K562 (cell line): ENCODE results near the gene P2RY6. TPM values are rescaled to one million over a fixed set of nuclear protein-coding genes. Genes with fewer than 3 reads are reported as not detected.

Experiments
- BRD9 ChIP-seq: fragments of 450-650 bp; IDR thresholded peaks from 2 replicates; pipeline ENCODE4 v1.6.1; 2018; ENCODE audit warnings: low read depth; ENCODE audit not compliant: partially characterized antibody
- HSF4 ChIP-seq: fragments of 250-450 bp; sonication (Bioruptor Pico); IDR thresholded peaks from 2 replicates; pipeline ENCODE4 v2.1.2; 2022; ENCODE audit warnings: mild to moderate bottlenecking, moderate library complexity, borderline replicate concordance
- MAZ ChIP-seq, 2 experiments: fragments of 450-650 bp in 1 of 2; sonication (generic) in 1 of 2; formaldehyde crosslinking; IDR thresholded peaks in 1 of 2; conservative IDR thresholded peaks in 1 of 2; 2 replicates each; pipeline versions ENCODE4 v1.4.0 to v1.5.0; 2020; ENCODE audit warnings: mild to moderate bottlenecking in 1 of 2, missing genetic modification reagents in 1 of 2
- NFIC ChIP-seq: fragments of 450-650 bp; IDR thresholded peaks from 2 replicates; pipeline ENCODE4 v1.6.1; 2017; ENCODE audit warnings: mild to moderate bottlenecking, inconsistent platforms
- YY1 ChIP-seq, 3 experiments: IDR thresholded peaks; 2 replicates each; pipeline ENCODE4 v1.6.1; 2011; ENCODE audit warnings: low read length in 2 of 3, mild to moderate bottlenecking in 2 of 3, moderate library complexity in 2 of 3, borderline replicate concordance in 1 of 3, control low read depth in 1 of 3, low read depth in 1 of 3; ENCODE audit not compliant: insufficient read depth in 3 of 3, insufficient replicate concordance in 2 of 3, control insufficient read depth in 1 of 3, insufficient read length in 1 of 3; ENCODE audit errors: extremely low read depth in 1 of 3
- ZFX ChIP-seq: sonication (generic); formaldehyde crosslinking; IDR thresholded peaks from 2 replicates; pipeline ENCODE4 v1.8.0; 2022; ENCODE audit warnings: mild to moderate bottlenecking, missing genetic modification reagents, moderate library complexity
- polyA plus RNA-seq, 8 experiments: library from polyadenylated mRNA; depleted of rRNA in 4 of 8; stranded (reverse) in 5 of 8; unstranded in 3 of 8; fragments of >200 nt; fragmentation: Nextera tagmentation in 2 of 8; fragmentation: Illumina TruSeq in 1 of 8; extraction: Ambion mirVana in 2 of 8; extraction: Trizol in 1 of 8; gene quantifications; 2 replicates each; pipeline versions ENCODE4 v1.2.1 to v1.2.3, GENCODE V29; 2011 to 2014; ENCODE audit warnings: inconsistent platforms in 1 of 8, missing spikeins in 1 of 8
- total RNA-seq, 7 experiments: library from RNA; depleted of rRNA in 6 of 7; stranded (reverse); fragments of >200 nt in 6 of 7; fragmentation: Illumina TruSeq in 2 of 7; extraction: Trizol in 2 of 7; gene quantifications; 2 replicates each; pipeline versions ENCODE4 v1.2.1 to v1.2.3, GENCODE V29; 2011 to 2021; ENCODE audit warnings: low replicate concordance in 1 of 7
- TF ChIP-seq, protein P1 (sequence below): sonication (generic); formaldehyde crosslinking; IDR thresholded peaks from 2 replicates; pipeline ENCODE4 v1.9.0; 2022; ENCODE audit warnings: mild to moderate bottlenecking, missing genetic modification reagents
- TF ChIP-seq, protein P2 (sequence below): sonication (generic); formaldehyde crosslinking; IDR thresholded peaks from 2 replicates; pipeline ENCODE4 v1.8.1; 2023; ENCODE audit warnings: missing genetic modification reagents, mild to moderate bottlenecking, borderline replicate concordance
- TF ChIP-seq, protein P3 (sequence below), 2 experiments: fragments of 450-650 bp; formaldehyde crosslinking in 1 of 2; IDR thresholded peaks; 2 replicates each; pipeline versions ENCODE4 v1.4.0 to v1.6.1; 2014 to 2020; ENCODE audit warnings: mild to moderate bottlenecking in 2 of 2, borderline replicate concordance in 1 of 2, low read depth in 1 of 2

The P2RY6 gene
- total and polyA plus RNA-seq, 9 of the 15 experiments (the other 6 are each of a cell fraction or from before 2014, with no cell fraction given) = not detected

DNA sequence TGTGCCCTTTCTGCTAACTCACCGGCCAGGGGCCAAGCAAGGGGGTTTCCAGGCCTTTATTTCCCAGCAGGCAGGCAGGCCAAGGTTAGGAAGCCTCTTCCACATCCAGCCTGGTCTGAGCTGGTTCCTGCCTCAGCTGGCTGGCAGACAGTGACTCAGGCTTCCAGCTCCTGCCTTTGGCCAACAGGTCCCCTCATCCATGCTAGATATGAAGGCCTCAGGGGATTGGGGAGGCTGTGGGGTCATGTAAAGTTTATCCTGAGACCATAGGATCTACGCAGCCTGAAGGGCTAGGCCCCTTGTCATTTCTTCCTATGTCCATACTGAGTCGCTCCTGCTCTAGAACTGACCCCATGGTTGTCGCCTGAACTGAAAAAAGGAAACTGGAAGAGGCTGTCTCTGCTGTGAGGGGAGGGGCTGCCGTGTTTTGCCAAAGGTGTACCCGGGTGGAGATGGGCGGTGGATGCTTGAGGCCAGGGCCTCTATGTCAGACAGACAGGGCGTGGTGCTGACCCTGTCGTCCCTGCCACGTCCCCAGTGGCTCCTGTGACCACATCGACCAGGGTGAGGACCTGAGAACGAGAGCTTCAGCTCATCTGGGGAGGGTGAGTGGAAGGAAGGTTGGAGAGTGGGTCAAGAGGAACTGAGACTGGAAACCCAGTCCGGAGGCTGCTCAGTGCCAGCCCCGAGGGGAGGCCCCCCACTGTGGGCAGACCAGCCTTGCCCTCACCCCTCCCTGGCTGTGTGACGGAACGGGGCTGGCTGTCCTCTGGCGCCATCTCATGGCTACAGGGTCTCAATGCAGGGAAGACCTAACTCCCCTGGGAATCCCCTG is 17.0 kb downstream of the P2RY6 start (continued):
- TF ChIP-seq HSF4 (CRISPR knock-in tag) (no peak), ZFX (CRISPR knock-in tag) (peak; percentile 60), YY1 (IDR thresholded peaks at IDR 0.05; ENCODE audit: borderline replicate concordance in 1 of 3, control insufficient read depth in 1 of 3, extremely low read depth in 1 of 3, insufficient read depth in 3 of 3, insufficient read length in 1 of 3, insufficient replicate concordance in 2 of 3, low read depth in 1 of 3, low read length in 2 of 3) (peak in 1 of 3 experiments; percentile 26), NFIC (0 out of 2 replicates have a peak, but pooled peaks have one; percentile 6), MAZ (CRISPR knock-in tag; conservative IDR thresholded peaks at IDR 0.05 in 1 of 2, IDR thresholded peaks at IDR 0.05 in 1 of 2) (peak; percentile 32 to 75; a peak in 2 of 4 replicates), BRD9 (peak; percentile 63)
- TF ChIP-seq, protein P1, sequence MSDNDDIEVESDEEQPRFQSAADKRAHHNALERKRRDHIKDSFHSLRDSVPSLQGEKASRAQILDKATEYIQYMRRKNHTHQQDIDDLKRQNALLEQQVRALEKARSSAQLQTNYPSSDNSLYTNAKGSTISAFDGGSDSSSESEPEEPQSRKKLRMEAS (CRISPR knock-in tag) = peak; percentile 54
- TF ChIP-seq, protein P2, sequence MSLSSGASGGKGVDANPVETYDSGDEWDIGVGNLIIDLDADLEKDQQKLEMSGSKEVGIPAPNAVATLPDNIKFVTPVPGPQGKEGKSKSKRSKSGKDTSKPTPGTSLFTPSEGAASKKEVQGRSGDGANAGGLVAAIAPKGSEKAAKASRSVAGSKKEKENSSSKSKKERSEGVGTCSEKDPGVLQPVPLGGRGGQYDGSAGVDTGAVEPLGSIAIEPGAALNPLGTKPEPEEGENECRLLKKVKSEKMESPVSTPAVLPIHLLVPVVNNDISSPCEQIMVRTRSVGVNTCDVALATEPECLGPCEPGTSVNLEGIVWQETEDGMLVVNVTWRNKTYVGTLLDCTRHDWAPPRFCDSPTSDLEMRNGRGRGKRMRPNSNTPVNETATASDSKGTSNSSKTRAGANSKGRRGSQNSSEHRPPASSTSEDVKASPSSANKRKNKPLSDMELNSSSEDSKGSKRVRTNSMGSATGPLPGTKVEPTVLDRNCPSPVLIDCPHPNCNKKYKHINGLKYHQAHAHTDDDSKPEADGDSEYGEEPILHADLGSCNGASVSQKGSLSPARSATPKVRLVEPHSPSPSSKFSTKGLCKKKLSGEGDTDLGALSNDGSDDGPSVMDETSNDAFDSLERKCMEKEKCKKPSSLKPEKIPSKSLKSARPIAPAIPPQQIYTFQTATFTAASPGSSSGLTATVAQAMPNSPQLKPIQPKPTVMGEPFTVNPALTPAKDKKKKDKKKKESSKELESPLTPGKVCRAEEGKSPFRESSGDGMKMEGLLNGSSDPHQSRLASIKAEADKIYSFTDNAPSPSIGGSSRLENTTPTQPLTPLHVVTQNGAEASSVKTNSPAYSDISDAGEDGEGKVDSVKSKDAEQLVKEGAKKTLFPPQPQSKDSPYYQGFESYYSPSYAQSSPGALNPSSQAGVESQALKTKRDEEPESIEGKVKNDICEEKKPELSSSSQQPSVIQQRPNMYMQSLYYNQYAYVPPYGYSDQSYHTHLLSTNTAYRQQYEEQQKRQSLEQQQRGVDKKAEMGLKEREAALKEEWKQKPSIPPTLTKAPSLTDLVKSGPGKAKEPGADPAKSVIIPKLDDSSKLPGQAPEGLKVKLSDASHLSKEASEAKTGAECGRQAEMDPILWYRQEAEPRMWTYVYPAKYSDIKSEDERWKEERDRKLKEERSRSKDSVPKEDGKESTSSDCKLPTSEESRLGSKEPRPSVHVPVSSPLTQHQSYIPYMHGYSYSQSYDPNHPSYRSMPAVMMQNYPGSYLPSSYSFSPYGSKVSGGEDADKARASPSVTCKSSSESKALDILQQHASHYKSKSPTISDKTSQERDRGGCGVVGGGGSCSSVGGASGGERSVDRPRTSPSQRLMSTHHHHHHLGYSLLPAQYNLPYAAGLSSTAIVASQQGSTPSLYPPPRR (CRISPR knock-in tag) = no peak
- TF ChIP-seq, protein P3, sequence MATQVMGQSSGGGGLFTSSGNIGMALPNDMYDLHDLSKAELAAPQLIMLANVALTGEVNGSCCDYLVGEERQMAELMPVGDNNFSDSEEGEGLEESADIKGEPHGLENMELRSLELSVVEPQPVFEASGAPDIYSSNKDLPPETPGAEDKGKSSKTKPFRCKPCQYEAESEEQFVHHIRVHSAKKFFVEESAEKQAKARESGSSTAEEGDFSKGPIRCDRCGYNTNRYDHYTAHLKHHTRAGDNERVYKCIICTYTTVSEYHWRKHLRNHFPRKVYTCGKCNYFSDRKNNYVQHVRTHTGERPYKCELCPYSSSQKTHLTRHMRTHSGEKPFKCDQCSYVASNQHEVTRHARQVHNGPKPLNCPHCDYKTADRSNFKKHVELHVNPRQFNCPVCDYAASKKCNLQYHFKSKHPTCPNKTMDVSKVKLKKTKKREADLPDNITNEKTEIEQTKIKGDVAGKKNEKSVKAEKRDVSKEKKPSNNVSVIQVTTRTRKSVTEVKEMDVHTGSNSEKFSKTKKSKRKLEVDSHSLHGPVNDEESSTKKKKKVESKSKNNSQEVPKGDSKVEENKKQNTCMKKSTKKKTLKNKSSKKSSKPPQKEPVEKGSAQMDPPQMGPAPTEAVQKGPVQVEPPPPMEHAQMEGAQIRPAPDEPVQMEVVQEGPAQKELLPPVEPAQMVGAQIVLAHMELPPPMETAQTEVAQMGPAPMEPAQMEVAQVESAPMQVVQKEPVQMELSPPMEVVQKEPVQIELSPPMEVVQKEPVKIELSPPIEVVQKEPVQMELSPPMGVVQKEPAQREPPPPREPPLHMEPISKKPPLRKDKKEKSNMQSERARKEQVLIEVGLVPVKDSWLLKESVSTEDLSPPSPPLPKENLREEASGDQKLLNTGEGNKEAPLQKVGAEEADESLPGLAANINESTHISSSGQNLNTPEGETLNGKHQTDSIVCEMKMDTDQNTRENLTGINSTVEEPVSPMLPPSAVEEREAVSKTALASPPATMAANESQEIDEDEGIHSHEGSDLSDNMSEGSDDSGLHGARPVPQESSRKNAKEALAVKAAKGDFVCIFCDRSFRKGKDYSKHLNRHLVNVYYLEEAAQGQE (IDR thresholded peaks at IDR 0.05; ENCODE audit: borderline replicate concordance) = peak; percentile 74
- TF ChIP-seq, protein P3 (CRISPR knock-in tag; IDR thresholded peaks at IDR 0.05; ENCODE audit: low read depth) = no peak
